IPS-15b (cell line): ENCODE measurements around the gene MBNL1.

Experiments
- H3K27me3 ChIP-seq: one replicate; pipeline ENCODE4 v1.6.1; 2013; ENCODE audit warnings: low read length; ENCODE audit not compliant: control insufficient read depth, insufficient read depth
- H3K36me3 ChIP-seq: one replicate; pipeline ENCODE4 v1.6.1; 2013; ENCODE audit warnings: low read length; ENCODE audit not compliant: control insufficient read depth, insufficient read depth
- H3K4me1 ChIP-seq: one replicate; pipeline ENCODE4 v1.6.1; 2013; ENCODE audit warnings: mild to moderate bottlenecking, low read length; ENCODE audit not compliant: control insufficient read depth, insufficient read depth
- H3K4me3 ChIP-seq: one replicate; pipeline ENCODE4 v1.5.1; 2013; ENCODE audit warnings: low read depth, low read length
- H3K9ac ChIP-seq: one replicate; pipeline ENCODE4 v1.6.1; 2013; ENCODE audit warnings: low read depth, mild to moderate bottlenecking, low read length
- H3K9me3 ChIP-seq: one replicate; pipeline ENCODE4 v1.6.1; 2013; ENCODE audit warnings: mild to moderate bottlenecking, low read length; ENCODE audit not compliant: control insufficient read depth, insufficient read depth

Gene MBNL1

GRCh38 chr3:152455989-152456388, 187.3 kb downstream of the MBNL1 start:
- Histone ChIP-seq H3K9me3 (no peaks in the 10 kb centered on the region), H3K36me3 (no peaks in the 10 kb centered on the region), H3K27me3 (no peaks in the 10 kb centered on the region), H3K9ac (no peak overlapping the region), H3K4me1 (peaks cover 4% of the 10 kb centered on the region), H3K4me3 (no peak overlapping the region)

DNA sequence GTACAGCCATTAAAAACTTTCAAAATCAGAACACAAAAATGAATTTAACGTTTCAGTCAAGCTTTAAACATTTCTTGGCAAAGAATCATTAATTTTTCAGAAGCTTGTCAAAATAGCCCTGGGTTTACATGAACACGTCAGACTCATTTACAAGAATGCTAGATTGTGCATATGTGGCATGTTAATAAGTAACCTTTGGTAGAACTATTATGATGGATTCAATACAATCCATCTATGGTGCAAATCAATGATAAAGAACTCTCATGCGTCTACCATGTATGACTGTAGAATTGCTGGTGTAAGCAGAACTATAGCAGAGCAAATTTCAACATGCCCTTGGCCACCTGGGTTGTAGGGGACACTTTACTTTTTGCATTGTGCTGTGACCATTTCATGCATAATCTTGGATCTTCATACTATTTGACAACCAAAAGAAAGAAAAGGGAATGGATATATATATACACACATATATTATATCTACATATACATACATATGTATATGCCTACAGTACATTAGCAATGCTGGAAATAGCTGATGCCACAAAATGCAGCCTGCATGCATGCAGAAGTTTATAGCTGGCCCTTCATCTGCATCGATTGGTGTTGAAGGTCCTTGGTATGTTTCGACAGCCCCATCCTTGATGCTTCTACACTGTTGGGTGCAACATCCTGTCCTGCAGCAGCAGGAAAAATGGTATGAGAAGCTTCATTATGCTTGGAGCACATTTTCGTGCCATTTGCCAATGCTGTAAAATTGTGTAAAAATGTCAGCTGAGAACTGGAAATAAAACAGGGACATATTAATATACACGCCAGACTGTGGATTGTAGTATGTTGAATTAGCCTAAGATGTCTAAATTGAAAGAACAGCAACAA, 189.0 kb downstream of the MBNL1 start:
- Histone ChIP-seq H3K9me3 (no peaks in the 10 kb centered on the region), H3K9ac (no peak overlapping the region), H3K27me3 (no peaks in the 10 kb centered on the region), H3K4me3 (no peak overlapping the region), H3K36me3 (no peaks in the 10 kb centered on the region), H3K4me1 (peaks cover 5% of the 10 kb centered on the region)

GRCh38 chr3:152458376-152459117, 189.8 kb downstream of the MBNL1 start:
- peaks cover 5% of the 10 kb centered on the region for H3K4me1 ChIP-seq
- H3K9me3 ChIP-seq, result no peaks in the 10 kb centered on the region
- no peak overlapping the region for H3K4me3 ChIP-seq
- no peaks in the 10 kb centered on the region for H3K27me3 ChIP-seq
- H3K36me3 ChIP-seq, result no peaks in the 10 kb centered on the region
- H3K9ac ChIP-seq, result no peak overlapping the region

- Histone ChIP-seq H3K36me3 (no peaks in the 10 kb centered on the region), H3K4me3 (no peak overlapping the region), H3K9ac (no peak overlapping the region), H3K27me3 (no peaks in the 10 kb centered on the region), H3K4me1 (peaks cover 5% of the 10 kb centered on the region), H3K9me3 (no peaks in the 10 kb centered on the region)
These were observed 190.4 kb downstream of the MBNL1 start for GRCh38 chr3:152459118-152459515.

- no peak overlapping the region for H3K4me3 ChIP-seq
- H3K9me3 ChIP-seq, result no peaks in the 10 kb centered on the region
- H3K27me3 ChIP-seq, result no peaks in the 10 kb centered on the region
- H3K36me3 ChIP-seq, result no peaks in the 10 kb centered on the region
- H3K4me1 ChIP-seq, result peaks cover 5% of the 10 kb centered on the region
- H3K9ac ChIP-seq, result no peak overlapping the region
These were observed 190.8 kb downstream of the MBNL1 start for GRCh38 chr3:152459572-152459971.

DNA sequence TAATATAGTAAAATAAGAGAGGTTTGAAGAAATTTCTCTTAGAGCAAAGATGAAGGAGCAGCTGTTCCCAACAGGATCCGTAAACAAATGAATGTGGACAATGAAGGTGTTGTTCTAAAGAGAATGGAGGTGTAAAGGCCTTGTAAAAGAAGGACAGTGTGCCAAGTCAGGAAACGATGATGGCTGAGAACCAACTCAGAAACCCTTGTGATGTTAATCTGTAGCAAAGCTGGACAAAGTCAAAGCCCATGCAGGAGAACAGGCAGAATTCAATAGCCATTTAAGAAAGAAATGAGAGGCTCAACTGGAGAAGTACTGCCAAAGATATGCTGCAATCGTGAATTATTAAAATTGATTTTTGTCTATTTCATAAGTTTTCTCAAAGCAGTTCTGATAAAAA, 192.2 kb downstream of the MBNL1 start:
- H3K9me3 ChIP-seq, result no peaks in the 10 kb centered on the region
- no peaks in the 10 kb centered on the region for H3K36me3 ChIP-seq
- no peaks in the 10 kb centered on the region for H3K27me3 ChIP-seq
- no peak overlapping the region for H3K9ac ChIP-seq
- peaks cover 5% of the 10 kb centered on the region for H3K4me1 ChIP-seq
- H3K4me3 ChIP-seq, result no peak overlapping the region

DNA sequence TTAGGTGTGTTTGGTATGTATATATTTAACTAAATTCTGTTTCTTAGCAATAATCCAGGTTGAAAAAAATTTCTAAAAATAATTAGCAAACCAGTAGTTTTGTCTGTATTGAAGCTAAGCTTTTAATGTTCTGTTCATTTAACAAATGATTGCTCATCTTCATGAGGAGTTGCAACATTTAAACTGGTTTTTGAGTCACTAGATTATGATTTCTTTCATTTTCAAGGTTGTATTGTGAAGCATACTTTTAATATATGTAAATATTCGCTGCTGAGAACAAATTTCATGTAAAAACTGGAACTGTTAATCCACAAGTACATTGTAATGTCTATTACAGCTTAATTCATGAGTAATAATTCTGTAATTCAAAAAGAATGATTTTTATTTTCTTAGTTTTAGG, 192.7 kb downstream of the MBNL1 start:
- Histone ChIP-seq H3K4me3 (no peak overlapping the region), H3K27me3 (no peaks in the 10 kb centered on the region), H3K4me1 (peaks cover 5% of the 10 kb centered on the region), H3K36me3 (no peaks in the 10 kb centered on the region), H3K9ac (no peak overlapping the region), H3K9me3 (no peaks in the 10 kb centered on the region)

GRCh38 chr3:152466784-152467183, 198.1 kb downstream of the MBNL1 start:
- no peaks in the 10 kb centered on the region for H3K36me3 ChIP-seq
- H3K9me3 ChIP-seq, result no peaks in the 10 kb centered on the region
- H3K4me3 ChIP-seq, result no peak overlapping the region
- no peaks in the 10 kb centered on the region for H3K27me3 ChIP-seq
- no peak overlapping the region for H3K9ac ChIP-seq
- H3K4me1 ChIP-seq, result no peaks in the 10 kb centered on the region

DNA sequence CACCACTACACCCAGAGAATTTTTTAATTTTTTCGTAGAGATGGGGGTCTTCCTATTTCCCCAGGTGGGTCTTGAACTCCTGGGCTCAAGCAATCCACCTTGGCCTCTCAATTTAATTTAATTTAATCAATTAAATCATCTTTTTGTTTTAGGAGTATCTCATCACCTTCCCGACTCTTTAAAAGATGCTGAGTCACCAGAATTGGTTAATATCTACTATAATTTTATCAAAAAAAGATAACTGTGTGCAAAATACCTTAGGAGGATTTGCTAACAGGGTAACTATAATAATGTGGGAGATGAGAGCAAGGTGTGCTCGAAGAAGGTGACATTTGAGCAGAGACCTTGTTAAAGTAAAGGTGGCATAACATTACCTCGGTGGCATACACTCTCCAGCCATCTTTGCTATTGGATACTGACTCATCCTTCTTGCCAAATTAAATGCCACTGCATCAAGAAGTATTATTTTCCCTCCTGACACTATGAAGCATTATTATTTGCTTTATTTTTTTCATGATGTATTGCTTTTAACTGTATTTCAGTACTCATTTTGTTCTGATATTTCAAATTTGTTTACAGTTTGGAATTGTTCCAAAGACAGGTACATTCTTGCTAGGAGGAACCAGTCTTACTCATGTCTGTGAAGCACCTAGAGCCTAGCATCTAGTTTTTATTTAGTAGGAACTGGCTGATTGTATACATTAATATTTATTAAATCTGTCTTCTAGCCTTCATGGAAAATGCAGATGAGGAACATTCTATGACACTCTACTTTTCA, 200.7 kb downstream of the MBNL1 start:
- Histone ChIP-seq H3K9me3 (no peaks in the 10 kb centered on the region), H3K27me3 (no peaks in the 10 kb centered on the region), H3K4me1 (no peaks in the 10 kb centered on the region)

GRCh38 chr3:152470095-152470494, 201.4 kb downstream of the MBNL1 start:
- no peak overlapping the region for H3K9ac ChIP-seq
- no peaks in the 10 kb centered on the region for H3K9me3 ChIP-seq
- H3K27me3 ChIP-seq, result no peaks in the 10 kb centered on the region
- no peaks in the 10 kb centered on the region for H3K36me3 ChIP-seq
- no peaks in the 10 kb centered on the region for H3K4me1 ChIP-seq
- H3K4me3 ChIP-seq, result no peak overlapping the region

More for the DNA sequence above, 200.7 kb downstream of the MBNL1 start:
- Histone ChIP-seq H3K4me3 (no peak overlapping the region), H3K36me3 (no peaks in the 10 kb centered on the region), H3K9ac (no peak overlapping the region)

- H3K9ac ChIP-seq, result no peak overlapping the region
- no peaks in the 10 kb centered on the region for H3K4me1 ChIP-seq
- no peaks in the 10 kb centered on the region for H3K9me3 ChIP-seq
- H3K4me3 ChIP-seq, result no peak overlapping the region
- no peaks in the 10 kb centered on the region for H3K27me3 ChIP-seq
- H3K36me3 ChIP-seq, result no peaks in the 10 kb centered on the region
These were observed 202.2 kb downstream of the MBNL1 start for GRCh38 chr3:152470893-152471292.
